Stimulated activated CD8-positive, alpha-beta memory T cell treated with anti-CD3 and anti-CD28 coated beads, Interleukin-4, amount 100 ng/mL, for 48 hours (primary cell): Measurements from ENCODE around the gene BMP3.
"Not testable (repeated sequence)": the region's sequence is repeated elsewhere in the genome, so short reads cannot be mapped to it uniquely, and the experiment has no call there.

Experiments used
- DNase-seq: peaks from one replicate; pipeline ENCODE4 v3.0.0-alpha.2; 2020

Gene BMP3, protein sequence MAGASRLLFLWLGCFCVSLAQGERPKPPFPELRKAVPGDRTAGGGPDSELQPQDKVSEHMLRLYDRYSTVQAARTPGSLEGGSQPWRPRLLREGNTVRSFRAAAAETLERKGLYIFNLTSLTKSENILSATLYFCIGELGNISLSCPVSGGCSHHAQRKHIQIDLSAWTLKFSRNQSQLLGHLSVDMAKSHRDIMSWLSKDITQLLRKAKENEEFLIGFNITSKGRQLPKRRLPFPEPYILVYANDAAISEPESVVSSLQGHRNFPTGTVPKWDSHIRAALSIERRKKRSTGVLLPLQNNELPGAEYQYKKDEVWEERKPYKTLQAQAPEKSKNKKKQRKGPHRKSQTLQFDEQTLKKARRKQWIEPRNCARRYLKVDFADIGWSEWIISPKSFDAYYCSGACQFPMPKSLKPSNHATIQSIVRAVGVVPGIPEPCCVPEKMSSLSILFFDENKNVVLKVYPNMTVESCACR

DNA sequence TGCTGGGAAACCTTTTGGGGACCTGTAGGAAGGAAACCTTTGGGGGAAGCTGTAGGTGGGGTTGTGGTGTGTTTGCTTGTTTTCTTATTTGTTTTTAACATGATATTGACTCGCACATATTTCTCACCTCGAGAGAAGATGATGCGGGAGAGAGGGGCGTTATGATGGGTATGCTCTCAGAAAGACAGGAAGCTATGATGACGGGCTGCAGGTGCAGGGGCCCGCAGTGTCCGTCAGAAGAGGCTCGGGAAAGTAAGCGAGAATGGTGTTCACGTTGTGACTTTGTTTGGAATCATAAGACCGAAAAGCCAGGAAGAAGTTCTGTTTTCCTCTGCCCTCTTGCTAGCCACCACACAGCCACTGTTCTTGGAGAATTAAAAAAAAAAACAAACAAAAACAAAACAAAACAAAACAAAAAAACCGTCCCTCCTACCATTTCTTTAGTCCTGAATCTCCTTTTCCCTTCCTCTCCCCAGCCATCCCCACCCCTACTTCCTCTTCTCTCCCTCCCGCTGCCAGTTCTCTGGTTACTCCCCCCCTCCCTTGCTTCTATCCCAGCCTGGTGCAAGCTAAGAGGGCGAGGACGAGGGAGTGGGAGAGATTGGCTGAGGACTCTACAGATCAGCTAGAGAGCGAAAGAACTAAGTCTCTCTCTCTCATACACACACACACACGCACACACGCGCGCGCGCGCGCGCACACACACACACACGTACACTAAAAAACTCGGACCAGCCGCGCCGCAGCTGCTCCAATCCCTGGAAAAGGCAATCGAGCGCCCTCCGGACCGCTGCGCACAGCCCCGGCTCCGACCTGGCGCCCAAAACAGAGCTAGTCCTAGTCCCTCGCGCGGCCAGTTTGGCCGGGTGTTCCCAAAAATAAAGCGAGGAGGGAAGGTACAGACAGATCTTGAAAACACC, at the start of gene BMP3:
BMP3 (plus strand) TSS at position 648 of the 920 bp plus-strand sequence. CDS start 577 bp downstream, outside the sequence.
- DNase-seq: peak; percentile 25

DNA sequence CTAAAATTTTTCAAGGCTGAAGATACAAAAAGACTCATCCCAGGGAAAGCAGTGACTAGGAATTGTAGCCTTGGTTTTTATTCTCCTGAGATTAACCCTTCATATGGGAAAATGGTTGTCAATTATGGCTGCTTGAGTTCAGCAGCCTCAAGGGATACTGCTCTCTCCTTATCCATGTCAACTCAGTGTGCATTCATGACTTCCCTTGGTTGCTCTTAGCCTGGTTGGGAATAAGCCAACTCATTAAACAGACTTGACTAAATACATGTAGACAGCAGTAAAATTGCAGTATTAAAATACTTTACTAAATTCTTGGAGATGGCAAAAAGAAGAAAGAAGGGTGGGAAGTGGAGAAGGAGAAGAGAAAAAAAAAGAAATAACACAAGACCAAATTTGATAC, 44.5 kb upstream of the BMP3 start:
- no peak for DNase-seq

DNA sequence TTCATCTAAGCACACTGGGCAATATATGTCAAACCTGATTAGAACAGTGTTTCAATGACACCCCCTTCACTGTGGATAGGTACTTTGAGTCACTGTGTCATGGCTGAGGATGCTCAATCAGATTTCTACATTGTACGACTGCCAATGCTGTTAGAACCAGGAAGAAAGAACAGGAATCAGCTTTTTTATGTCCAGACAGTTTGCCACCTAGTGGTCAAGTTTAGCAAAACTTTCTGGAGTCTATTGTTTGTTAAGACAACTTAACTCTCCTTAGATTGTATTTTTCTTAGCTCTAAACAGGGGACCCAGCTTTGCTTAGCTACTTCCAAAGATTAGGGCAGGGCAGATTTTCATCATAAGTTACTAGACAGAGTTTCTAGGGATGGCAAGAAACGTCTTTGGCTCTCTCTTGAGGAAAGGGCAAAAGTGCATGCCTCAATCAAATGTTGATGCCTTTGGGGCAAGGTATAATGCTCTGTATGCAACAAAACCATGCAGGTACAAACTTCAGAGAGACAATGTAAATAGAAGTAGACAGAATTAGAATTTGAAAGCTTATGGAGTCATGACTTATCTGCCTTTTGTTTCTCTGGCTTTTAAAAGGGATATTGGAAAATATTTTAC, 40.5 kb upstream of the BMP3 start:
- no peak for DNase-seq

DNA sequence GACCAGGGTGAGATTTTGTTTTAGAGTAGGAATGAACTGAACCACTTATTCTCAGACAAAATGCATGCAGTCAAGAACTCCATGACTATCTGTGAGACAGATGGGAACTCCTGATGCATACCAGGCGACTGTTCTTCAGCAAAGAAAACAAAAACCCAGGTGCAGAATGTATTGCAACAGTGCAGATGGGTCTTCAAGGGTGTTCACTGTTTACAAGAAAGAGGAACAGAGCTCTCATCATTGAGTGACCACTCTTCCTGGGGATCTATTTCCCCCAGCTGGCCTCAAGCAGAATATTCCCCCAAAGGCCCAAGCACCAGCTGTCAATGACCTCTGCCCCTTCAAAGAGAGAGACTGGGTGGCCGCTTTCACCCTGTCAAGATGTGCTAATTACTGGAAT, 39.7 kb upstream of the BMP3 start:
- DNase-seq: no peak

DNA sequence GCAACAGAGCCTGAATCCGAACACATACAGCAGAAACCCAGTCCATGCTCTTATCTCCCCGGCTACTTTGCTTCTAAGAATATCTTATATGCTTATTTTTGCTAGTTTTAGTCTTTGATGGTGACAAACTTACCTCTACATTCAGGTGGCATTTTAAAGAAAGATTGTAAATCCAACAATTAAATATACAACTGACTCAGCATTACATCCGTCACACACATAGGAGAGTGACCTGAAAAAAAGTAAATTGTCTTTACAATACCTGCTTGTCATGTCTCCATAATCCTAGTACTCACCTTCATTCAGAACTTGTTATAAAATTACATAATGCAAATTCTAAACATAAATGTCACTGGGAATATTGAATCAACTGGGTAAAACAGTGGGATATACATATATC, 30.6 kb upstream of the BMP3 start:
- no peak for DNase-seq

DNA sequence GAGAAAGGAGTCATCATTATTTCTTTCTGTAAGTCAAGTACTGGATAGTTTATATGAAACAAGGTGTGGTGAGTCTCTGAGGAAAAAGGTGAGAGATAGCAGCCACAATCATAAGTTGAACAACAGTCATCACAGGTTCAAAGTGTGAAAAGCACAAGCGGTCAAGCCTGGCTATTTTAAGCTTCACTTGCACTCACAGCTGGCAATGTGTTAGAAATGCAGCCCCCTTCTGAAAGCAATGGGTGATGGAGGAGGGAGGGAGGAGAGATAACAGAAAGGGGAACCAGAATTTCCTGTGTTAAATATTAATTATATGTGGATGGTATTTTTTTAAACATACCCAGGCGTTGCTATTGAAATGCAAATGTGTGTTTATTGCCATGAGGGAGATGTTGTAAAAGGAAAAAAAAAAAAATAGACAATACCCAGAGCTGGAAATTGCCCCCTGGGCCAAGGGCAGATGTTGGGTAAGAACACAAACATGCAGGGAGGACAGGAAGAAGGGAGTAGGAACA, 26.9 kb upstream of the BMP3 start:
- no peak for DNase-seq

DNA sequence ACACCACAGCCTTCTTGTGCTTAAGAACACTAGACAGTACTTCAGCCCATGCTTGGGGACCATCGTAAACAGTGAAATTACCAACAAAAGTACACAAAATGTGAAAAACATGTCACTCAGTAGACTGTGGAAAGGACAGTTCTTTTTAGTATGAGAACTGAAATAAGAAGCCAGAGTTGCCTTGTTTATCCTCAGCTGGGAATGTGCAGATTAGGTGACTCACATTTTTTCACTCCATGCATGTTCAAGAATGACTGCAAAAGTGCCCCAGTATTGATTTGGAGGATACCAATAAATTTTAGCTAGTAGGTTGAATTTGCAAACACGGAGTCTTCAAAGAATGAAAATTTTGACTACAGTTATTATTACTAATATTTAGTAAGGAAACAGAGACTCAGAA, 23.1 kb upstream of the BMP3 start:
- DNase-seq: no peak

DNA sequence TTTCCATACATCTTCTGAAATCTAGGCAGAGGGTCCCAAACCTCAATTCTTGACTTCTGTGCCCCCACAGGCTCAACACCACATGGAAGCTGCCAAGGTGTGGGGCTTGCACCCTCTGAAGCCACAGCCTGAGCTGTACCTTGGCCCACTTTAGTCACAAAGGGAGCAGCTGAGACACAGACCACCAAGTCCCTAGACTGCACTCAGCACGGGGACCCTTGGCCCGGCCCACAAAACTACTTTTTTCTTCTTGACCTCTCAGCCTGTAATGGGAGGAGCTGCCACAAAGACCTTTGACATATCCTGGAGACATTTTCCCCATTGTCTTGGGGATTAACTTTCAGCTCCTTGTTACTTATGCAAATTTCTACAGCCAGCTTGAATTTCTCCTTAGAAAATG, 13.9 kb upstream of the BMP3 start:
- DNase-seq: not testable (repeated sequence)

DNA sequence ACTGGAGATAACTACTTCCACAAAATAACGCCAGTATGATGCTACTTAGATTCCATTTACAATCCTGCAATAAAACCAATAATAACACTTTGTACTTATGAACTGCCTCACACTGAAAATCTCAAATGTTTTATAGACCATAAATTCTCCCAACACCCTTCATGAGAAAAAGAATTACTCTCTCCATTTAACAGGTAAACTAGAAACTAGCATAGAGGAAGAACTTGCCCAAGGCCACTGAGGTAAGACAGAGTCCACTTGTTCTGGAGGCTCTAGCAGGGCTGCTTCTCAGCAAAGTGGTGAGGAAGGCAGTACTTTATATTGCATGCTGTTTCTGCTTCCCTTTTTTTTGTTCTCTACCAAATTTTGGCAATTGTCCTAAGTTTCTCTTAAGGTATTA, 11.5 kb upstream of the BMP3 start:
- no peak for DNase-seq

DNA sequence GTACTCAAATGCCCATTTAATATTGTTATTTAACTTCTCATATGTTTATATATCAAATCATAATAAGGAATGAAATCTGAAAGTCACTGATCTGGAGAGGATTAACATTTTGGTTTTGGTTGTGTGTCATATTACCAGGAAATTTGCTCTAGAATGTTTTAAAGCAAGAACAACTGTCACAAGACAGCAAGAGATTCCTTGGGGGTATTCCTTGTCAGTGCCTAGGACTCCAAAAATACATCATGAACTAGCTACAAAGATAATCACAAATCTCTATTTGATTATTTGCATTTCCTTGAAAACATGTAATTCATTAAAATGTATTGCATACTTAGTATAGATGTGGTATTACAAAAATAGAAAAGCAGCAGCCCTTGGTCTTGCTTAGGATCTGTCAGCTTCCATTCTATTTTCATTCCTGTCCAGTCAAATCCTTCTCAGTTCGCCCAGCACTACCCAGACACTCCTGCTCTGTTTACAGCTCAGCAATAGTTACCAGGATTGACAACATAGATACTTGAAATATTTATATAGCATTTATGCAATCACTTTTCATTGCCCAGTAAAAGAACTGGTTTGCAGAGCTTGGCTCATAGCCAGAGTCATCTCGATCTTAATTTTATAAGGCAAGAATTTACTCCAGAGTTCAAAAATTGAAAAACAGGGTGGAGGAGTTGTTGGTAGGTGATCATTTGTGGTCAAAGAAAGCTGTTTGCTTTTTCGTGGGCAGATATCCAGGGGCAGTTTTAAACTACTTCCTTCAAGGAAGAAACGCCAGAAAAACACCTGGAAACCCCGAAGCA, 9.2 kb upstream of the BMP3 start:
- no peak for DNase-seq

DNA sequence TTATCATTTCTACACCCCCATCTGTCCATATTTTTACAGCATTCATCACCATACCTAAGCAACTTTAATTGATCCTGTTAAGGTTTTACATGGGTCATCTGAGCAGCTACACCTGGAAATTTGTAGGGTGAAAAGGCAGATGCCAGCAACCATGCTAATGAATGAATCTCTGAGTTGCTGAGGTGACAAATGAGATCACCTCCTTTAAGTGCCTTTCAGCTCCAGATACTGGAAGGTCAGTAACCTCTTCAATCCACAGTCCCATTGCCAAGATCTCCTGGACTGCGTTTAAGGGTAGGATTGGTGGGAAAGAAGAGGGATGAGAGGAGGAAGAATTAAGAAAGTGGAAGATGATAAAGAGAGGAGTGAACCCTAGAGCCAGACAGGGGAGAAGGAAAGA, 8.5 kb upstream of the BMP3 start:
- DNase-seq: no peak

DNA sequence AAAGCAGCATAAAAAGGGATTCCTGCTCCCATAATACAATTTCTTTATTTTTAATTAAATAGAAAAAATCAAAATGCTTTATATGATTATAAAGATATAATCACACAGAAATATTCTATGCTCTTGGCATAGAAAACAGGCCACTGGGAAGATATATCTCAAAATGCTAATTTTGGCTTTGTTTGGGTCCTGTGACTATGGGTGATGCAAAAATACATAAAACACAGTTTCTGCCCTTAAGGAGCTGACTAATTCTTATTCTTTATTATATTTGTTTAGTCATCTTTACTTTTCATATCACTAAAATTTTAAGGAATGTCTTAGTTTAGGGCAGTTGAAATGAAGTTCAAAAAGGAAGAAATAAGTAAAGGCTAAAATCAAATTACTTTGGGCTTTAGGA, 7.0 kb upstream of the BMP3 start:
- DNase-seq: no peak

DNA sequence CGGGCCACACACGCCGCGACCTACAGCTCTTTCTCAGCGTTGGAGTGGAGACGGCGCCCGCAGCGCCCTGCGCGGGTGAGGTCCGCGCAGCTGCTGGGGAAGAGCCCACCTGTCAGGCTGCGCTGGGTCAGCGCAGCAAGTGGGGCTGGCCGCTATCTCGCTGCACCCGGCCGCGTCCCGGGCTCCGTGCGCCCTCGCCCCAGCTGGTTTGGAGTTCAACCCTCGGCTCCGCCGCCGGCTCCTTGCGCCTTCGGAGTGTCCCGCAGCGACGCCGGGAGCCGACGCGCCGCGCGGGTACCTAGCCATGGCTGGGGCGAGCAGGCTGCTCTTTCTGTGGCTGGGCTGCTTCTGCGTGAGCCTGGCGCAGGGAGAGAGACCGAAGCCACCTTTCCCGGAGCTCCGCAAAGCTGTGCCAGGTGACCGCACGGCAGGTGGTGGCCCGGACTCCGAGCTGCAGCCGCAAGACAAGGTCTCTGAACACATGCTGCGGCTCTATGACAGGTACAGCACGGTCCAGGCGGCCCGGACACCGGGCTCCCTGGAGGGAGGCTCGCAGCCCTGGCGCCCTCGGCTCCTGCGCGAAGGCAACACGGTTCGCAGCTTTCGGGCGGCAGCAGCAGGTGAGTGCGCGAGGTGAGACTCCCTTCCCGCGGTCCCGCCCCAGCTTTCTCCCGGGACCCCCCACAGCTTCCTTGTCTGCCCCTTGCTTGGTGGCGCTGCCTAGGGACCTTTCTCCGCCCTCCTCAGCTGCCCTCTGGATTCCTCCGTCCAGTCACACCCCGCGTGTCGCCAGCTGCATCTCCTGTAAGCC, 678 bp downstream of the BMP3 start:
- peak; percentile 23 for DNase-seq

DNA sequence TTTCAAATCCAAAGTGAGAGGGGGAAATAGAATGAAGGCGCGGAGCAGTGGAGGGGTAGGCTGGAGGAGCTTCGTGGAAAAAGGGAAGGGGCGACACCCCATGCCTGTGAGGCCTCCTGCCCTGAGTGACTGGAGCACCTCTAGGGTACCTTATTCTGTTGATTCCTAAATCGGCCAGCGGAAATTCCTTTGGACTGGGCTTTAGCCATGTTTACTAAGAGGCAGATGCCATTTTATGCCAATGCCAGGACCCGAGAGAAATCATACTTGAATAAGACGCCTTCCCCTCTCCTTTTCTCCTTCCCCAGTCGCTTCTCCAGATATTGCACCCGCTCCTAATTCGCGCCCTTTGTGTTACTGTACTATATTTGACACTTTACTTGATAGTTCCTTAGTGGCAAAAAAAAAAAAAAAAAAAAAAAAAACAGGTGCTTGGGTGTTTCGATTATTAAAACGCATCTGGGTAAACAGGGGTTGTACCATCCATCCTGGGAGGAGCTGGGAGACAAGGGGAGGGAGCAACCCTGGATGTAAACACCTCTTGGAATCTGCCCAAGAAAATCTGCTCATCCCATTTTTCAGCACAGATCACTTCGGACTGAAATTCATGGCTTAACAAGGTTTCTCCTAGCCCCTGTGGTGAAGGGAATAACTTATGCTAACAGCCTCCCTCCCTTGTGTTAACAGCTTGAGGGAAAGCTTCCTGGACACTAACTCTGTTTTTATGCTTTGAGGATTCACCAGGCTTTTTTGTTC, 1.5 kb downstream of the BMP3 start:
- no peak for DNase-seq

DNA sequence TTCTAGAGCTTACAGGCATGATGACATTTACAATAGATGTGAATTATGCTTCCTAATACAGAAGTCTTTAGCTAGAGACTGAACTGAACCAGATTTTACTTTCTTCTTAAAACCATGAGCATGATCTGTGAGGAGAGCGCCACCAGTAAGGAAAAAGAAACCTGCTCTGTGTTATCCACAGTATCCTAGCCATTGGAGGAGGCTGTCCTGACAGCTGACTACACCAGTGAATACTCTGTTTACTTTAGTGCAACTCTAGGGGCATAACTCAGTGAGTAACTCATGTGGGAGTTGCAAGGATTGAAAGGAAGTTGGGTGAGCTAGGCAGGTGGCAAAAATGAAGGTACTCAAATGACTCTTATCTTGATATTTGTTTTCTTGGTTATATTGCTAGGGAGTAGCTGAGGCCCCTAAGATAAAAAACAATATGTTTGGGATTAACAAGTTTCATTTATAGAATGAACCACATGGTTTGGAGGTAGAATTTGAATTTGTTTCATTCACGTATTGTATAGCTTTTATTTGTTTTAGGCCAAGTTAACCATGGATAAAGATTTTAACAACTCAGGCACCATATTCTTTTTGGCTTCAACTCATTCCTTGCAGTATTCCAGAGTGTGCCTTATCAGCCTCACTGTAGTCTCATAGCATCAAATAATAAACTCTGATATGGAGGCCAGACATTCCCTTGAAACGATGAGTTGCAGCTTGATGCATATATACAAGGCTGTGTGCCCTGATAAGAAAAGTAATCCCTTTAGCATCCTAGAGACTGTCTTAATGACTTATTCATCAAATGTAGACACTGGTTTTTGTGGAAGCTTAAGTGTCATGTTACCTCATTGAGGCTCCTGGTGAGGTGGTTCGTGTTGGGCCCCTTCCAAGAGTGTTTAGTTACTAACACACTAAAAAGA, 2.5 kb downstream of the BMP3 start:
- no peak for DNase-seq

DNA sequence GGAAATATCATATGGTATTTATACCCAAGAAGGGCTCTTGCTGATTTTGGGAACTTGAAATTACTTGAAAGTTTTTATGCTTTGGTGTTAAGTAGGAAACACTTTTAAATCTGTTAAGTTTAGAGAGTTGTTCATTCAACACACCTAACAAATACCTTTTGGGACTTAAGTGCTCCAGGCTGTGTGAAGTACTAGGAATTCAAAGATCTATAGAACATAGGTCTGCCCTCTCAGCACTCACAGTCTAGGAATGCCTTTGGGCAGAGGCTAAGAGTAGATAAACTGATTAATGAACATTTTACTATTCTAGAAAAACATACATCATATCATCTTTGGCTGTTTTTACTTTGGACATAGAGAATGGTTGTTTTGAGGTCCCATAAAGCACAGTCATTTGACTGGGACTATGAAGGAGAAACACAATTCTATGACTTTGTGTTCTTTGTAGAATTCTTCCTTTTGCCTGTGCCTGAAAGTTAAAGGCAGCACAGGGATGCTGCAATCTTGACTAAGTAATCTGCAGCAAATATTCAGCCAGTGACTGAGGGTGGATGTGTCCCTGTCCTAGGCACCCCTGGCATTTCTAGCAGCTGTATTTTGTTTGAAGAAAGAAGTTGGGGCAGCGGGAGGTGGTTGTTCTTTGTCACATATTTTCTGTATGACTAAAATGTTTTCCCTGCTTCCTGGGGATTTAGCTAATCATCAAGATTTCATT, 8.3 kb downstream of the BMP3 start:
- no peak for DNase-seq

DNA sequence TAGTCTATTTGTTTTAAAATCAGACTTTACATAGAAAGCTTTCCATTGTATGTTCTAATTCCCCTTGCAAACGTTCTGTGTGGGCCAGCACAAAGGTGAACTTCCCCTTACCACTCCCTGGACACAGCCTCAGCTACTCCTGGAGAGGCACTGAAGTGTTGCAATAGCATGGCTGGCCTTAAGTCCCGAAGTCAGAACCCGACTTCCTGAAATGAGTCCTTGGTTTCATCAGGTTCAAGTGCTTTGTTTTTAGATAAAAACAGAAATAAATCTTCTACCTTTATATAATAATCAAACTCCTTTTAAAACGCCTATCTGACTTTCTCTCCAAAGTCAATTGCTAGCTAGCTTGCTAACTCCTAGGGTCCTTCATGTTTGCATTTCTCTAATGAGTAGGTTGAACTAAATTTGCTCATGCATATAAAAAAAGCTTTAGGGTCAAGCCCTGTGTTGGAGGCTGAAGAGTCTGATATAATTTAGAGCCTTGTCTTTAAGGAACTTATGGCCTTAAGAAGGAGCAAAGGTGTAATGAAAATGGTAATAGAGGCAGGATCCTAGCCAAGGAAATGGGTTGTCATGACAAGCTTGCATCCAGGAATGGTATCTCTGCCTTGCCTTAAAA, 9.0 kb downstream of the BMP3 start:
- no peak for DNase-seq

DNA sequence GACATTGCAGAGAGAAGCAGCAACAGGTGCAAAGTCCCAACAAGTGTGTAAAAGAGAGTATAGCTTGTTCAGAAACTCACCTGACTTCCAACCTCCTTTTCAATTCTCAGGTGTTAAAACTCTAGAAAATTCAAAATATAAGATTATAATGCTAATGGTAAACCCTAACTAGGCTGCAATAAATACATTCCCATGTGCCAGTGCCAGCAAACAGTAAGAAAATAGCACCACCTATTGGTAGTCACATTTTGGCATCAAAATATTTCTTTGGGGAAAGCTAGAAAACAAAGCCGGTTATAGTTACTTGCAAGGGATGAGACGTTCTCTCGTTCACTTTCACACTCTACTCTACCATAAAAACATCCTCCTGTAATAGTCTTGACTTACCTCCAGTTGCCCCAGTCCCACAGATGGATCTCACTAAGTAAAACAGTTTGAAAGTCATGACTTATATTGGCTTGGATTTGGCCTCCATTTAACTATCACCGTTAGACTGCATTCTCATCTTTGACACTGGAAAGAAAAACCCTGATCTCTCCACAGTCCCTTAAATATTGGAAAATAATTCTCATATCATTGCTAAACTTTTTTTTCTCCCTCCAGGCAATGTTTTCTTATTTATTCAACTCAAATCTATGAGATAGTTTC, 9.6 kb downstream of the BMP3 start:
- no peak for DNase-seq
